Measurements from ENCODE around the gene P2RX4.
"Not testable (repeated sequence)": the region's sequence is repeated elsewhere in the genome, so short reads cannot be mapped to it uniquely, and the experiment has no call there.

Gene P2RX4

DNA sequence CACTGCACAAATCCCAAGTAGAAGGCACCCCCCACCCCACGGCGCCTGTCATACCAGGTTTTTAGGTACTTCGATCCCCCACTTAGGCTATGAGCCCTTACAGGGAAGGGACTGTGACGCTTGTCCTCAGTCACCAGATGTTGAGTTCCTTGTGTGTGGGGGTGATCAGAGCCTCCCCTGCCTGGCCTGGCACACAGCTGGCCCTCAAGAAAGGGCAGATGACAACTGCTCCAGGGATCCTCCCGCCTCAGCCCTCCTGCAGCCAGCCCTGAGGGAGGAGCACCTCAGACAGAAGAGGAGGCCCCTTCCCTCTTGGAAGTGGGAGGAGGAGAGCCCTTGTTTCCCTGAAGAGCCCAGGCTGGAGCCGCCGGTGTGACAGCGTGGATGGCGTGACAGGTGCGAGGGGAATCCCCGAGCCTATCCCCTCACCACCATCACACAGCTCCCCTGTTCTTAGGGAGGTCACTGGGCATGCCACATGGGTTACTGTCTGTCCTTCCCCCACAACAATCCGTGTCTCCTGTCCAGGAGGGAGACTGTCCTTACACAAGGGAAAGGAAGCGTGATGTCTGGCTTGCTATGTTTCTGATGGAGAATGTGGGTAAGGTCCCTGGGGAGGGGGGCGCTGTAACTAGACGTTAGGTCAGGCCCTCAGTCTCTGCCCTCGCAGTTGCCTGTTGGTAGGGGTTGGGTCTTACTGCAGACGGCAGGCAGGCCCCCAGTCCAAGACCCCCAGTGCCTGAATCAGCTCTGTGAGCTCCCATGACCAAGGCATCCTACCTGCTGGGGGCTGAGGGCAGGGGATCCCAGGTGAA lies 31.4 kb downstream of the P2RX4 start:
- no peak for DNase-seq (ENCODE audit: low read depth in 2 of 2)

DNA sequence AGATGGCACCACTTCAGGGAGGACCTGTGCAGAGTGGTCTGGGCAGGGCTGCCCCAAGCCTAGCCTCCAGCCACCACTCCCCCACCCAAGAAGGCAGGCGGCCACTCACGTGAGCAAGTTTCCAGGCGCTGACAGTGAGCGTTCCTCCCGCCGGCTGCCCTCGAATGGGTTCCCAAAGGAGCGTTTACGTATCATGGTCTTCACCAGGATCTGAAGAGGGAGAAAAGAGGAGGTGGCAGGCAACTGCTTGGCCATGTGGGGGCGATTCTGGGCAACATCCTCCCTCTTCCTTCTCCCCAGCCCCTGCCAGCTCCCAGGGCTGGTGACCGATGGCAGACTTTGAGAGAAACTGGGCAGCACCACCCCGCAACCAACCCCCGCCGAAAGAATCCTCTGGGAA lies 35.1 kb downstream of the P2RX4 start:
- no peak for DNase-seq (ENCODE audit: low read depth in 2 of 2)

DNA sequence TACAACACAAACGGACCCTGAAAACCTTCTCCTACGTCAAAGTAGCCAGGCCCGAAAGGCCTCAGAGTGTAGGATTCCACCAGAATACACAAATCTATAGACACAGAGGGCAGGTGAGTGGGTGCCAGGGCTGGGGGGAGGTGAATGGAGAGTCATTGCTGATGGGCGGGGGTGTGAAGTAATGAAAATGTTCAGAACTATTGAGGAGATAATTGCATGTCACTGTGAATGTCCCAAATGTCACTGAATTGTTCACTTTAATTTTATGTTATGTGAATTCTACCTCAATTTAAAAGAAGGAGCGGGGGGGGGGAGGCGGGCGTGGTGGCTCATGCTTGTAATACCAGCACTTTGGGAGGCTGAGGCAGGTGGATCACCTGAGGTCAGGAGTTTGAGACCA lies 36.0 kb downstream of the P2RX4 start:
- DNase-seq (ENCODE audit: low read depth in 2 of 2), result no peak

DNA sequence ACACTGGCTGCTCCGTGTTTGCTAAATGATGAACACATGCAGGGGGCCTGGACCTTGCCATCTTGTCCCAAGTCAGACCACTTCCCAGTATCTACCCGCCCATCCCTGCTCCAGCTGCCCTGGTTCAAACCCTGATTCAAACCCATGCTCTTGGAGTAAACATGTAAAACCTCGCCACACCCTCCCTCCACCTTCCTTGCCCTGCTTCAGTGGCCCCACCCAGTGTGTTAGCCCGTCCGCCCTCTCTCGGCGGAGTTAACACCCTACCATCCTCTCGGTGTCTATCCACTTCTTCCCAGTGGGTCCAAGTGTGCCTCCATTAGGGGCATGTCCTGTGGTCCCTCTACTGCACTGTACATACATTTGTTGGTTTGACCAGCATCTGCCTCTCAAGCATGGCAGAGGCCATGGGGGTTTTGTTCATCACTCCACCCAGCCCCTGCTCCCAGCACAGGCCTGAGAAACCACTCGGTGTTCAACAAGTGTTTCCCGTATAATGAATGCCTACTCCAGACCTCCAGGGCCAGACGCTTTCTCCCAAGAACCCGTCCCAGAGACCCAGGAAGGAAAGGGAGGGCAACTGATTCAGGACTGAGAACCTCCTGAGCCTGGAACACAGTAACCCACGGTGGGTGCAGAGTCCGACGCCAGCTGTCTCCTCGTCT lies 37.1 kb downstream of the P2RX4 start:
- no peak for DNase-seq (ENCODE audit: low read depth in 2 of 2)

DNA sequence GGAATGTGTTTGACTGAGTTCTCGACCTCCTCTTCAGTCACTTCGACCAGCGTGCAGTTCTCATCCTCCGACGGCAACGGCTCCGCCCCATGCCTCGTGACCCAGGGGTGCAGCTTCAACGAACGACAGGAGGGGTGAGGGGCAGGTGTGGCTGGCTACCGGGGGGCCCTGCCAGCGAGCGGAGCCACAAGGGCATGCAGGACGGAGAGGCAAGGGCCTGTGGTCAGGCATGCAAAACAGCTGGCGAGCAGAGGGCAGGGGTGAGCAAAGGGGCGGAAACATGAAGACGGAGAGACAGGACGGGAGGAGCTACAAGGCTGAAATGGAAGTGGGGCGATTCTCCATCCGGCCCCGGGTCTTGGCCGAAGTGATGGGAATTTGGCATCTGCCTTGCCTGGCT lies 38.7 kb downstream of the P2RX4 start:
- no peak for DNase-seq (ENCODE audit: low read depth in 2 of 2)

DNA sequence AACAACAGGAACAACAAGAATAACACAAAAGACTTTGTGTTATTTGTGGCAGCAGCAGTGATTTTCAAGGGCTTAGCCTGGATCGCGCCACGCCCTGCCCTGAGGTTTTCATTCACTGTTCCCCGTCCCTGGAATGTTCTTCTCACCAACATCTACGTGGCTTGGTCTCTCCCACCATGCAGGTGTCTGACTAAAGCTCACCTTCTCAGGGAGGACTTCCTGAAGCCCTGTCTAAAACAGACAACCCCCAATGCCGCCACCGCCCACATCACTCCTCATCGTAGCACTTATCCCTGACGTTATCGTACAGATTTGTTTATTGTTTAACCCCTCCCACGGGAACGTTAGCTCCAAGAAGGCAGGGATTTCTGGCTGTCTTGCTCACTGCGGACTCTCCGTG lies 40.4 kb downstream of the P2RX4 start:
- DNase-seq (ENCODE audit: low read depth in 2 of 2), result no peak

DNA sequence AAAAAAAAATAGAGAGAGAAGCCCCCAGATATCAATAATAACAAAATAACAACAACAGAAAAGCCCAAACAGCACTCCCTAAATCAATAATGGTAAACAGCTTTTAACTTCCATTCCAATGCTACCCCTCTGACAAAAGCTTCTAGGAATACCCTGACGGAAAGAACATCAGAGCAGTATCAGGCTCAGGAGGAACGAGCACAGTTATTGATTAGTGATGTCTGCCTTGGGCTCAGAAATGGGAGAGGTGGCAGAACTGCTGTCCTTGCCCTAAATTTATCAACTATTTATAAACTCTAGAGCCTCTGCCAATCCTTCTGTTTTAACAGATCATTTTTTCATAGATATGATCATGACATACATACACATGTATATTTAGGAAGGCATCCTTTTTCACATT lies 41.9 kb downstream of the P2RX4 start:
- DNase-seq (ENCODE audit: low read depth in 2 of 2), result no peak

DNA sequence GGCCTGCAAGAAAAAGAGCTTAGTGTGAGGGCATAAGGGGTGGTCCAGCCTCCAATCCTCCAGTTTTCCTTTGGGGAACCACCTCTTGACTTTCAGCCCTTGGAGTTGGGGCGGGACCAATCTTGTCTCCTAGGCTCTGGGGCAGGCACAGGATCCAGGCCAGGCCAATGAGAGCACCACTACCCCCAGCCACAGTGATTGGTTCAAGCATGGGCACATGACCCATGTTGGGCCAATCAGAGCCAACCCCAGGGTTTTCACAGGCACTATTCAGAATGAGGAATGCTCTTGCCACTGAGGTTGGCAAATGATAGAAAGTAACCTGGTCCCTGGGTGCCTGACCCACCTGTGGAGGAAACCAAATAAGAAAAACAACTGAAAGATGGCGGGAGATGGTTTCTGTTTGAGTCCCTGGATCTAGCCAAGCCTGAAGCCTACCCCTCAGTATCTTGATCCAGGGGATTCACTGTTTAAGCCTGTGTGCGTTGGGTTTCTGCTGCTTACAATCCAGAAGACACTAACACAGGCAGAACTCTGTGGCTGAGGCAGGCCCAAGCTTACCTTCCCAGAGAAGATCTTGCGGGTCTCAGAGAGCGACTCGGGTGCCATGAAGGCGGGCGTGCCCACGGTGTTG lies 42.9 kb downstream of the P2RX4 start:
- DNase-seq (ENCODE audit: low read depth in 2 of 2), result no peak

DNA sequence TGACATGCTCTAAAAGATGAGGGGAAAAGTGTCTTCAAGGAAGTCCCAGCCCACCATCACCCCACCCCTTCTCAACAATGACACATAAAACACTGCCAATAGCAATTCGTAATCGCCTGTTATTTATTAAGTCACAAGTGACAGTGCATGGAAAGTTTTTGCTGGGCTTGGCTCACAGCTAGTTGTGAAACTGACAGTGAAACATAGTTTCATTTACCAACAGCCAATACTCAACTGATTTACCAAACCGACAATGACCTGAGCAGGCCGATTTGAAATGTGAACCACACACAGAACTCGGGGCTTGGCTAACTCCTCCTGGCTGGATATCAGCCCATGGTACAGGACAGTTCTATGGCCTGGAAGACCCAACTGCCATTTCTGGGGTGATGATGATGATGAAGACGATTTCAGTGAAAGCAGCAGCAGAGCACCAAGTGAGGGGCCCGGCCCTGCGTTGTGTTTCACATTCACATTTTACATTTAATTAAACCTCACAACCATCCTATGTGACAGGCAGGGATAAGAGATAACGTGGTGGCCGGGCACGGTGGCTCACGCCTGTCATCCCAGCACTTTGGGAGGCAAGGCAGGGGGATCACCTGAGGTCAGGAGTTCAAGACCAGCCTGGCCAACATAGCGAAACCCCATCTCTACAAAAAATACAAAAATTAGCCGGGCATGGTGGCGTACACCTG lies 43.9 kb downstream of the P2RX4 start:
- DNase-seq (ENCODE audit: low read depth in 2 of 2), result no peak

DNA sequence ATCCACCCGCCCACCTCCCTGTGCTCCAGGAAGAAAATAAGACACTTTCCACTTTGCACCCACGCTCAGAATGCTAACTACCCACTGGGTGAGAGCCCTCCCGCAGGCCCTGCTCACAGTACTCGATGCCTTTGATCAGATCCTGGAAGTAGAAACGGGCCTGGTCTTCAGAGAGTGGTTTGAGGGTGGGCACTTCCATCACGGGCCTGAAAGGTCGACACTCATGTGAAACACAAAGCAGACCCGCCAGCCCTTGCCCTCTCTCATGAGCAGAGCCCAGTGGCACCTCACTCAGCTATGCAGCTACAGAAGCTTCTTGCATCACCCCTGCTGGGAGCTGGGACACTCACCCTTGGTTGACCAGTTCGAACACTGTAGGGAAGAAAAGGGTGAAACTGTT lies 45.5 kb downstream of the P2RX4 start:
- no peak for DNase-seq (ENCODE audit: low read depth in 2 of 2)

DNA sequence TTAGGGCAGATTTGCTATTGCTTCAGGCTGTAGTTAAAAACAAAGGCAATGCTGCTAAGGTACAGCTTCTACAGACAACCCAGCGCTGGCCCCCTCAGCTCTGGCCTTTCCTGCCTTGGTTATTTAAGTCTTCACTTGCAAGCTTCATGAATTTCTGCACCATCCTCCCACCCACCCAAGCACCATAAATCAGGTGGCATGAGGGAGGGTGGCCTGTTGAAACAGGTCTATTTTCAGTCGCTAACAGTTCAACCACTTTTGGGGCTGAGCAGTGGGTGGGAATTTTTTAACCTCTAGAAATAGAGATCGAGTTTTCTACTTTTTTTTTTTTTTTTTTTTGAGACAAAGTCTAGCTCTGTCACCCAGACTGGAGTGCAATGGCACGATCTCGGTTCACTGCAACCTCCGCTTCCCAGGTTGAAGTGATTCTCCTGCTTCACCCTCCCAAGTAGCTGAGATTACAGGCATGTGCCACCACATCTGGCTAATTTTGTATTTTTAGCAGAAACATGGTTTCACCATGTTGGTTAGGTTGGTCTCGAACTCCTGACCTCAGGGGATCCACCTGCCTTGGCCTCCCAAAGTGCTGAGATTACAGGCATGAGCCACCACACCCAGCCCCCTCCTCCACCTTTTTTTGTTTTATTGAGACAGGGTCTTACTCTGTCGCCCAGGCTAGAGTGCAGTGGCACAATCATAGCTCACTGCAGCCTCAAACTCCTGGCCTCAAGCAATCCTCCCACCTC lies 47.9 kb downstream of the P2RX4 start:
- not testable (repeated sequence) for DNase-seq (ENCODE audit: low read depth in 2 of 2)

DNA sequence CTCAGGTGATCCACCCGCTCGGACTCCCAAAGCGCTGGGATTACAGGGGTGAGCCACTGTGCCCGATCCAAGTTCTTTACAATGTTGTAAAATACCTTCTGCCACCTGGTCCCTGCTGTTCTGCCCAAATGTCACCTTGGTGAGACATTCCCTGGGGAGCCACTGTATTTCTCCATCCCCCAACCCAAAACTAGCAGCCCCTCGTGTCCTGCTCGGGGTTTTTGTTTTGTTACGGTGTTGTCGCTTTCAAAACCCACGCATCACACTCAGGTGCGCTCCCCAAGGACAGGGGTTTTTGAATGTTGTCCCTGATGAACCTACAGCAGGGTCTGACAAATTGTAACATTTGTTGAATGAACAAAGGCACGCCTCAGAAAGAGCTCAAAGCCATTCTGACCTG lies 49.1 kb downstream of the P2RX4 start:
- DNase-seq (ENCODE audit: low read depth in 2 of 2), result no peak

DNA sequence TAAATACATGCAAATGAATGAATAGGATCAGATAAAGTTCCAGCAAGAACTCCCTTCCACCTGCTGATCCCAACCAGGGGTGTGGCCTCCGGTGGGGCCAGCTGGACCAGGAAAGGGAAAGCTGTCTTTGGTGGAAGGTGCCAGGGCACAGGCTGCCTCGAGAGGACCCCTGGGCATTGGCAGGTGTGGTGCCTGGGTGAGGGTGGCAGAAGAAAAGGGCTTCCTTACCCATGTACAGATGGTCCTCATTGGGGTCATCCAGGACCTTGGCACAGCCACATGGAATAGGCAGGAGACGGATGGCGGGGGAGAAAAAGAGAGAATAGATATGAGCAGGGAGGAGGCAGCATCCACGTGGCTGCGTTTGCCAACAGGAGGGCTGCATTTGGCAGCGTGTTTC lies 50.2 kb downstream of the P2RX4 start:
- DNase-seq (ENCODE audit: low read depth in 2 of 2), result no peak

DNA sequence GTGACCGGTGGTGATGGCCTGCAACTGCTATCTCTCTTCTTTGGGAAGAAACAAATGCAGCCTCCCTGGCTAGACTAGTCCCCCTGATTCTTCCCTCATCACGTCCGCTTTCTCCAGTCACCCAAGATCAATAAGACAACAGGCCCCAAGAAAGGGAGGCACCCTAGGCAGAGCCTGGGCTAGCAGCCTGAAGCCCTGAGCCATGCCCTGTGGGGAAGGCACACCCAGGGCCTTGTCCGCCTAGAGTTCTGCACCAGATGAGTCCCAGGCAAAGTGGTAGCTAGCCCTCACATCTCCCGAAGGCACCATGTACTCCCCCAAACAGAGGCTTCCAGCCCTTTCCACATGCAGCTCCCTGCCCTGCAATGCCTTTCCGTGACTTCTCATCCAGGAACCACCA lies 51.5 kb downstream of the P2RX4 start:
- no peak for DNase-seq (ENCODE audit: low read depth in 2 of 2)

DNA sequence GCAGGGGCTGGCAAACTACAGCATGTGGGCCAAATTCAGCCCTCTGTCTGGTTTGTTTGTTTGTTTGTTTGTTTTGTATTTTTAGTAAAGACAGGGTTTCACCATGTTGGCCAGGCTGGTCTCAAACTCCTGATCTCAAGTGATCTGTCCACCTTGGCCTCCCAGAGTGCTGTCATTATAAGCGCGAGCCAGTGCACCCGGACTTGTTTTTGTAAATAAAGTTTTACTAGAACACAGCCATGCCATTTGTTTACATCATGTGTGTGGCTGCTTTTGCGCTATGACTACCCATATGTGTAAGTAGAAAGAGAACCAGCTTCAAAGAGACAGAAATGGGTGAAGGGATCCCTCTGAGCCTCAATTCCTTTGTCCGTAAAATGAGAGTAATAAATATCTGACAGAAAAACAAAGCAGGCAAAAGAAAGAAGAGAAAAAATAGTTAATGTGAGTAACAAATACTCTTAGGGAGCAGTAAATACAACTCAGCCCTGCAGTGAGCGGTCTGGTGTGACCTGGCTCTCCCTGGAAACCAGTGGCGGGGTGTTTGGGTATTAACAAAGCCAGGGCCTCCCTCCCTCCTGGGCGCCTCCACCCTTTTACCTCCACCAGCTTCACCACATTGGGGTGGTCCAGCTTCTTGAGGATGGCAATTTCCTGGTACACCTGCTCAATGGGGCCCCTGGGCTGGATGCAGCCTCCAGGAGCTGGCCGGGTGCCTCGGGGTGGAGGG lies 53.4 kb downstream of the P2RX4 start:
- no peak for DNase-seq (ENCODE audit: low read depth in 2 of 2)

DNA sequence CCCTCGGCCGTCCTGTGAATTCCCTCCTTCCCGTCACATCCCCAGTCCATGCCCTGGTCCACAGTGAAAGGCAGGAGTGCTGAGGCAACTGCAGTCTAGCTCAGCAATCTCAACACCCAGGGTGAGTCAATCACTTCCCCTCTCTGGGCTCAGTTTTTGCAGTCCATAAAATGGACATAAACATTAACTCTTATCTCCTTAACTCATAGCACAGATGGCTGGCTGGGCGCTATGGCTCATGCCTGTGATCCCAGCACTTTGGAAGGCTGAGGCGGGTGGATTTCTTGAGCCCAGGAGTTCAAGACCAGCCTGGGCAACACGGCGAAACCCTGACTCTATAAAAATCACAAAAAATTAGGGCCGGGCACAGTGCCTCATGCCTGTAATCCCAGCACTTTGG lies 54.2 kb downstream of the P2RX4 start:
- no peak for DNase-seq (ENCODE audit: low read depth in 2 of 2)

DNA sequence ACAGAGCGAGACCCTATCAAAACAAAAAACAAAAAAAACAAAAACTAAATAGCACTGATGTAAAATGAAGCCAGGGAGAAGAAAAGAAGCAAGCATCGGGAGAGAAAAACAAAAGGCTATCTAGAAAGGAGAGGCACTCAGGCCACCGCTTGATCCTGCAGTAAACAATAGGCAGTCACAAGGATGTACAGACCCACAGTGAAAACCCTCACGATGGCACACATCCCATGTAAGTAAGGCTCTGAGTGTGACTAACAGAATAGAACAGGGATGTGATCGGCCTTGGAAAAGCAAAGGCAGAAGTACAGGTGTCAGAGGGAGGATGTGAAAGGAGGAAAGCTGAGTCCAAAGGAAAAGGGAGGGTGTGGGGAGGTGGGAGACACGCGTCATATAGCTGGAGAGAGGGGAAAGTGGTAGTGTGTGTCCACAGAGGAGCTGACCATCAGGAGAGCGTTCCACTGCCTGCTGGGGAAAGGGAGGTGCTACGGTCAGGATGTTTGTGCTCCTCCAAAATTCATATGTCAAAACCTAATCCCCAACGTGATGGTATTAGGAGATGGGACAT lies 55.1 kb downstream of the P2RX4 start:
- no peak for DNase-seq (ENCODE audit: low read depth in 2 of 2)

DNA sequence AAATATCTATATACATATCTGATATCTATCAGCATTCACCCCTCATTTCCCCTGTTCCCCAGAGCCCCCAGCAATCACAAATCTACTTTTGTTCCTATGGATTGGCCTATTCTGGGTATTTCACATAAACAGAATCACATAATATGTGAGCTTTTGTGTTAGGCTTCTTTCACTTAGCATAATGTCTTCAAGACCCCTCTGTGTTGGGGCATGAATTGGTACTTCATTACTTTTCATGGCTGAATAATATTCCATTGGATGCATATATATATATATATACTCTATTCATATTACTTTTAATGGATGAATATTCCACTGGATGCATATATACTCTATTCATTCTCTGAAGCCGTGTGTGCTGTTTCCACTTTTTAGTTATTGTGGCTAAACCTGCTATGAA lies 57.9 kb downstream of the P2RX4 start:
- no peak for DNase-seq (ENCODE audit: low read depth in 2 of 2)

DNA sequence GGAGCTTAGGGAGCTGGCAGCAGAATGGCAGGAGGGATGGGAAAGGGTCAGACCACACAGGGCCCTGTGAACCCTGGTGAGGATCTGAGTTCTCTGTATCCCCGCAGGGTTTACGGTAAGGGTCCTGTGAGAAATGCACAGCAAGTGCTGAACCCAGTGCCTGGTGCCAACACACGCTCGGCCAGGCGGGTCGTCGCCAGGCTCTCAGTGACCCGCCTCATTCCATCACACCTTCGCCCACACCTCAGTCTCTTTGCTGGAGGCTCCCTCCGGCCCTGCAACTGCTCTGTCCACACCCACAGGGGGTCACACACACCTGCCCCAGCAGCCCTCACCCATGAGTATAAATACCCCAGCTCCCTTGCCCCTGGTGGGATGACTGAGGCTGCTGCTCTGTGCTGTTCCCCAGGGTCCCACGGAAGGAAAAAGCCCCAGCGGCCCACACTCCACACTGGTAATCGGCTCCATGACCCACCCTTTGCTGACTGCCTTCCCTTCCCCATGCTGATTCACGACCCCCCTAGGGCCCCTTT lies 63.5 kb downstream of the P2RX4 start:
- no peak for DNase-seq (ENCODE audit: low read depth in 2 of 2)

DNA sequence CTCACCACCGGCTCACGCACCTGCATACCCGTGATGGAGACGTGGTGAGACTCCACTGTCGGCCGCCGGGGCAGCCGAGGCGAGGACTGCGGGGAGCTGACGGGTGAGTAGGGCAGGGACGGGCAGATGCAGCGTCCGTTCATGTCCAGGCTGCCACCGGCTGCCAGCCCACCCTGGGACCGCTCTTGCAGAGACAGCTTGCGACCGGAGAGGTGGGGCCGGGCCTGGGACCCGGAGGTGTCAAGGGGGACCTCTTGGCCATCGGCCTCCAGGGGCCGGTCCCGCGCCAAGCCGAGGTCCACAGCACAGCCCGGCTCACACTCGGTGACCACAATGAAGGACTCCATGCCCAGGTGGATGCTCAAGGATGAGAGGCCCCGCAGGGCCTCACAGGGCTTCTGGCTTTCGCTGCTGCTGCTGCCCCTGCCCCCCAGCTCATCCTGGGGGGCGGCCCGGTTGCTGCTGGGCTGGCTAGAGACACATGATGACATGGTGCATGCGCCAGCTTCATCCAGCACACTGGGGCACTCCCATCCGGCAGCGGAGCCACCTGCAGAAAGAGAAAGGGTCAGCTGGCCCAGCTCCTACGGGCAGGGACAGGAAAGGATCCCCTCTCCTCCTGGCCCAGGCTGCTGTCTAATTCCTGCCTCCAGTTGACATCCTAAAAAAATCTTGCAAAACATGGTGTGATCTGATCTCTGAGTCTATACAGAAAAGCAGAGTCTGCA lies 64.3 kb downstream of the P2RX4 start:
- no peak for DNase-seq (ENCODE audit: low read depth in 2 of 2)

Measured in stimulated activated CD4-positive, alpha-beta T cell treated with anti-CD3 and anti-CD28 coated beads, Interleukin-4, amount 100 ng/mL, for 48 hours (primary cell).